ENCODE measurements around the gene CSN3.

DNA sequence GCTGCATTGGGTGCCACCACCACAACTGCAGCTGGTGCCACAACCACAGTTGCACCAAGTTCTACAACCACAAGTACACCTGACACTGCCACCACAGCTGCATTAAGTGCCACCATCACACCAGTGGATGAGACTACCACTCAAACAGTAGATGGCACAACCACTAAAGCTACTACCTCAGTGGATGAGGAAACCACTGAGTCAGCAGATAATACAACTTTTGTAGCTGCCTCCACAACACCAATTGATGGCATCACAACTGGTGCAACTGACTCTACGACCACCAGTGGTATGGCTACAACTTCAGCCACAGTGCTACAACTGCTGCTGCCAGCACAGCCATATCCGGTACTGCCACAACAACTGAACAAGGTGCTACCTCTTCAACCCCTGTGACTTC lies 57.2 kb downstream of the CSN3 start:
- TF ChIP-seq TARDBP (IDR thresholded peaks at IDR 0.05; ENCODE audit: borderline replicate concordance), result no peak
- TF ChIP-seq TCF12 (IDR thresholded peaks at IDR 0.05; ENCODE audit: low read depth, low read length), result no peak
- no peak for TF ChIP-seq RAD21 (IDR thresholded peaks at IDR 0.05; ENCODE audit: insufficient read depth, low read depth, low read length)
- TF ChIP-seq, protein P1, sequence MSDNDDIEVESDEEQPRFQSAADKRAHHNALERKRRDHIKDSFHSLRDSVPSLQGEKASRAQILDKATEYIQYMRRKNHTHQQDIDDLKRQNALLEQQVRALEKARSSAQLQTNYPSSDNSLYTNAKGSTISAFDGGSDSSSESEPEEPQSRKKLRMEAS (IDR thresholded peaks at IDR 0.05; ENCODE audit: low read depth, low read length), result no peak

Measured in GM12878 (cell line).